ENCODE results near the gene WIPF2. TPM values are rescaled to one million over a fixed set of nuclear protein-coding genes. Genes with fewer than 3 reads are reported as not detected.

Gene WIPF2
- total RNA-seq, 1 donor from 2014 or later = 13.9 TPM

- Histone ChIP-seq H3K27me3 (ENCODE audit: control insufficient read depth, insufficient read depth, low read length) (no peaks in the 10 kb centered on the region), H3K4me3 (ENCODE audit: low read depth, low read length) (no peak overlapping the region), H3K36me3 (ENCODE audit: control insufficient read depth, insufficient read depth, low read length) (no peaks in the 10 kb centered on the region)
- DNase-seq (ENCODE audit: low read depth) = no peak
- no peak for TF ChIP-seq CTCF (IDR thresholded peaks at IDR 0.05; ENCODE audit: insufficient read depth, low read length, poor library complexity, severe bottlenecking)
Measured at GRCh38 chr17:40310882-40311391, 91.8 kb downstream of the WIPF2 start.

- TF ChIP-seq CTCF (IDR thresholded peaks at IDR 0.05; ENCODE audit: insufficient read depth, low read length, poor library complexity, severe bottlenecking) = no peak
Measured at GRCh38 chr17:40311575-40311974, 92.5 kb downstream of the WIPF2 start.

GRCh38 chr17:40312131-40312731, 93.1 kb downstream of the WIPF2 start:
- no peak for DNase-seq (ENCODE audit: low read depth)

More at GRCh38 chr17:40311575-40311974, 92.5 kb downstream of the WIPF2 start:
- Histone ChIP-seq H3K4me3 (ENCODE audit: low read depth, low read length) (no peak overlapping the region), H3K27me3 (ENCODE audit: control insufficient read depth, insufficient read depth, low read length) (no peaks in the 10 kb centered on the region), H3K36me3 (ENCODE audit: control insufficient read depth, insufficient read depth, low read length) (no peaks in the 10 kb centered on the region)
- DNase-seq (ENCODE audit: low read depth) = no peak

GRCh38 chr17:40312893-40313667, 94.0 kb downstream of the WIPF2 start:
- no peaks in the 10 kb centered on the region for H3K27me3 ChIP-seq (ENCODE audit: control insufficient read depth, insufficient read depth, low read length)
- no peak for TF ChIP-seq CTCF (IDR thresholded peaks at IDR 0.05; ENCODE audit: insufficient read depth, low read length, poor library complexity, severe bottlenecking)
- no peak overlapping the region for H3K4me3 ChIP-seq (ENCODE audit: low read depth, low read length)
- H3K36me3 ChIP-seq (ENCODE audit: control insufficient read depth, insufficient read depth, low read length) = no peaks in the 10 kb centered on the region
- DNase-seq (ENCODE audit: low read depth) = no peak

More at GRCh38 chr17:40312131-40312731, 93.1 kb downstream of the WIPF2 start:
- no peak for TF ChIP-seq CTCF (IDR thresholded peaks at IDR 0.05; ENCODE audit: insufficient read depth, low read length, poor library complexity, severe bottlenecking)
- Histone ChIP-seq H3K4me3 (ENCODE audit: low read depth, low read length) (no peak overlapping the region), H3K27me3 (ENCODE audit: control insufficient read depth, insufficient read depth, low read length) (no peaks in the 10 kb centered on the region), H3K36me3 (ENCODE audit: control insufficient read depth, insufficient read depth, low read length) (no peaks in the 10 kb centered on the region)

- Histone ChIP-seq H3K27me3 (ENCODE audit: control insufficient read depth, insufficient read depth, low read length) (no peaks in the 10 kb centered on the region), H3K4me3 (ENCODE audit: low read depth, low read length) (no peak overlapping the region), H3K36me3 (ENCODE audit: control insufficient read depth, insufficient read depth, low read length) (no peaks in the 10 kb centered on the region)
- no peak for DNase-seq (ENCODE audit: low read depth)
- no peak for TF ChIP-seq CTCF (IDR thresholded peaks at IDR 0.05; ENCODE audit: insufficient read depth, low read length, poor library complexity, severe bottlenecking)
Measured at GRCh38 chr17:40313668-40314583, 94.8 kb downstream of the WIPF2 start.

All from kidney epithelial cell (primary cell).